HepG2 (cell line): Measurements from ENCODE around the gene NCBP2. TPM values are rescaled to one million over a fixed set of nuclear protein-coding genes. Genes with fewer than 3 reads are reported as not detected.

Source experiments
- ARNTL ChIP-seq: sonication (generic); formaldehyde crosslinking; IDR thresholded peaks from 2 replicates; pipeline ENCODE4 v1.4.0; 2020; ENCODE audit warnings: mild to moderate bottlenecking, missing genetic modification reagents
- ATF1 ChIP-seq: IDR thresholded peaks from 2 replicates; pipeline ENCODE4 v1.6.1; 2016; ENCODE audit warnings: mild to moderate bottlenecking, control low read depth
- ETS1 ChIP-seq: sonication (generic); formaldehyde crosslinking; IDR thresholded peaks from 2 replicates; pipeline ENCODE4 v1.4.0; 2020; ENCODE audit warnings: missing genetic modification reagents
- FOXA1 ChIP-seq, 2 experiments: fragments of 450-650 bp in 1 of 2; sonication (generic) in 1 of 2; formaldehyde crosslinking in 1 of 2; IDR thresholded peaks; 2 replicates each; pipeline versions ENCODE4 v1.4.0 to v1.6.1; 2016 to 2020; ENCODE audit warnings: missing genetic modification reagents in 1 of 2
- GMEB2 ChIP-seq: IDR thresholded peaks from 2 replicates; pipeline ENCODE4 v1.6.1; 2016; ENCODE audit warnings: missing biosample characterization, missing genetic modification reagents, low read depth
- HIC2 ChIP-seq: sonication (generic); formaldehyde crosslinking; IDR thresholded peaks from 2 replicates; pipeline ENCODE4 v1.9.0; 2022; ENCODE audit warnings: low read depth, missing genetic modification reagents
- HNF4A ChIP-seq: sonication (generic); formaldehyde crosslinking; IDR thresholded peaks from 2 replicates; pipeline ENCODE4 v1.4.0; 2020; ENCODE audit warnings: missing genetic modification reagents
- HNRNPLL ChIP-seq: fragments of 200-400 bp; formaldehyde crosslinking; IDR thresholded peaks from 2 replicates; pipeline ENCODE4 v1.6.1; 2017; ENCODE audit warnings: mild to moderate bottlenecking, low read depth, low read length; ENCODE audit not compliant: poor library complexity, severe bottlenecking
- MBD4 ChIP-seq: IDR thresholded peaks from 2 replicates; pipeline ENCODE4 v1.6.1; 2012; ENCODE audit warnings: low read length, inconsistent platforms, borderline replicate concordance
- NFYC ChIP-seq: IDR thresholded peaks from 2 replicates; pipeline ENCODE4 v1.6.1; 2016; ENCODE audit warnings: missing genetic modification reagents, missing compliant biosample characterization
- RARA ChIP-seq: IDR thresholded peaks from 2 replicates; pipeline ENCODE4 v1.6.1; 2016; ENCODE audit warnings: missing genetic modification reagents, missing compliant biosample characterization
- RXRA ChIP-seq: sonication (generic); formaldehyde crosslinking; IDR thresholded peaks from 2 replicates; pipeline ENCODE4 v1.5.1; 2020; ENCODE audit warnings: missing genetic modification reagents
- SUZ12 ChIP-seq: fragments of 150-350 bp; IDR thresholded peaks from 2 replicates; pipeline ENCODE4 v1.6.1; 2014; ENCODE audit warnings: low read depth, low read length
- XBP1 ChIP-seq: sonication (generic); formaldehyde crosslinking; IDR thresholded peaks from 2 replicates; pipeline ENCODE4 v1.5.0; 2020; ENCODE audit warnings: missing genetic modification reagents
- YEATS4 ChIP-seq: sonication (generic); formaldehyde crosslinking; IDR thresholded peaks from 2 replicates; pipeline ENCODE4 v1.4.0; 2020; ENCODE audit warnings: missing genetic modification reagents, borderline replicate concordance
- ZBTB7A ChIP-seq: sonication (generic); formaldehyde crosslinking; IDR thresholded peaks from 2 replicates; pipeline ENCODE4 v1.8.0; 2022; ENCODE audit warnings: mild to moderate bottlenecking, missing genetic modification reagents
- ZNF264 ChIP-seq: sonication (generic); formaldehyde crosslinking; IDR thresholded peaks from 2 replicates; pipeline ENCODE4 v1.4.0; 2020; ENCODE audit warnings: missing genetic modification reagents
- ZNF33B ChIP-seq: sonication (generic); formaldehyde crosslinking; IDR thresholded peaks from 2 replicates; pipeline ENCODE4 v1.5.1; 2020; ENCODE audit warnings: mild to moderate bottlenecking, missing genetic modification reagents
- ZSCAN5A ChIP-seq: sonication (generic); formaldehyde crosslinking; IDR thresholded peaks from 2 replicates; pipeline ENCODE4 v1.8.0; 2022; ENCODE audit warnings: mild to moderate bottlenecking, missing genetic modification reagents, borderline replicate concordance
- polyA plus RNA-seq, 8 experiments: library from polyadenylated mRNA; depleted of rRNA in 3 of 8; stranded (reverse) in 7 of 8; unstranded in 1 of 8; fragments of >200 nt; fragmentation: Illumina TruSeq in 4 of 8; extraction: Trizol in 4 of 8; gene quantifications; 2 replicates each; pipeline versions ENCODE4 v1.2.1 to v1.2.3, GENCODE V29; 2011 to 2016; ENCODE audit warnings: low read depth in 4 of 8, missing spikeins in 1 of 8, mixed read lengths in 1 of 8; ENCODE audit not compliant: insufficient read depth in 1 of 8
- total RNA-seq, 5 experiments: library from RNA; depleted of rRNA; stranded (reverse); fragments of >200 nt; fragmentation: Illumina TruSeq; extraction: Trizol; gene quantifications; 2 replicates each; pipeline ENCODE4 v1.2.3, GENCODE V29; 2016; ENCODE audit warnings: low read depth in 1 of 5

Gene NCBP2
- total and polyA plus RNA-seq, 2 of the 13 experiments (the other 11 are each of a cell fraction or from before 2014, with no cell fraction given), result 58.7 to 95.5 TPM

GRCh38 chr3:196989721-196990262 is 47.5 kb upstream of the NCBP2 start (continued):
- TF ChIP-seq NFYC (CRISPR knock-in tag) (no peak), HNRNPLL (peak; percentile 90), ZNF33B (CRISPR knock-in tag) (no peak), ZBTB7A (CRISPR knock-in tag) (0 out of 2 replicates have a peak, but pooled peaks have one; percentile 25), HNF4A (CRISPR knock-in tag) (peak; percentile 49; the same call in 1 of the 2 replicates), ARNTL (CRISPR knock-in tag) (no peak), ATF1 (CRISPR knock-in tag) (no peak), ZNF264 (CRISPR knock-in tag) (no peak), SUZ12 (no peak), ZSCAN5A (CRISPR knock-in tag) (no peak), MBD4 (no peak), XBP1 (no peak), RARA (peak; percentile 34; the same call in 1 of the 2 replicates), FOXA1 (IDR thresholded peaks at IDR 0.05) (no peak), FOXA1 (CRISPR knock-in tag; IDR thresholded peaks at IDR 0.05) (peak; percentile 52), HIC2 (CRISPR knock-in tag) (peak; percentile 85), RXRA (CRISPR knock-in tag) (no peak), ETS1 (CRISPR knock-in tag) (no peak), YEATS4 (CRISPR knock-in tag) (no peak; the same call in 1 of the 2 replicates), GMEB2 (CRISPR knock-in tag) (no peak)
